Glomerular endothelial cell (primary cell): ENCODE measurements around the gene TMEM132A. TPM values are rescaled to one million over a fixed set of nuclear protein-coding genes. Genes with fewer than 3 reads are reported as not detected.
"Not testable (repeated sequence)": the region's sequence is repeated elsewhere in the genome, so short reads cannot be mapped to it uniquely, and the experiment has no call there.

Experiments used
- DNase-seq: peaks from one replicate; pipeline ENCODE4 v3.0.0-alpha.2; 2011; ENCODE audit warnings: low read depth, low spot score; ENCODE audit errors: extremely low read depth
- total RNA-seq: library from RNA; depleted of rRNA; stranded (reverse); fragments of >200 nt; gene quantifications from 2 replicates; pipeline ENCODE4 v1.2.3, GENCODE V29; 2015

The TMEM132A gene
- total RNA-seq, 1 donor from 2014 or later: 281 TPM

DNA sequence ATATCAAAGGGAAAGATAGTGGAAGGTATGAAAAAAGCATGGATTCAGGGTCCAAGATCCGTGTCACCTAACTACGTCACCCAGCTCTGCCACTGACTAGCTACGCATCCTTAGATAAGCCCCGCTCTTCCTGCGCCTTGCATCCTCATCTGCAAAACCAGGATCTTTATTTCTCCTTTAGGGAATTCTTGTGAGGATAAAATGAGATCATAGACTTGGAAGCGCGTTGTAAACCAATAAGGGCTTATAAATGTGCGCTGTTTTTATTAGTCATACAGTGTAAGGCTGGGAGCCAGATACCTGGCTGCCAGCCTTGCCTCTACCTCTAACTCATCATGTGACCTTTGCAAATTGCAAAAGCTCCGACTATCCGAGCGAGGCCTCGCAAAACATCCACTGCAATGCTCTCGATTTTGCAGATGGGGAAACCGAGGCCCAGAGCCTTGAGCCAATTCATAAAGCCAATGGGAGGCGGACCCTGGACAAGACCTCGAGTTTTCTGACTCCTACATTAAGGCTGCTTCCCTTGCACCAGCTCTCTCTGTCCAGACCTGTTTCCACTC, 18.6 kb upstream of the TMEM132A start:
- no peak for DNase-seq

DNA sequence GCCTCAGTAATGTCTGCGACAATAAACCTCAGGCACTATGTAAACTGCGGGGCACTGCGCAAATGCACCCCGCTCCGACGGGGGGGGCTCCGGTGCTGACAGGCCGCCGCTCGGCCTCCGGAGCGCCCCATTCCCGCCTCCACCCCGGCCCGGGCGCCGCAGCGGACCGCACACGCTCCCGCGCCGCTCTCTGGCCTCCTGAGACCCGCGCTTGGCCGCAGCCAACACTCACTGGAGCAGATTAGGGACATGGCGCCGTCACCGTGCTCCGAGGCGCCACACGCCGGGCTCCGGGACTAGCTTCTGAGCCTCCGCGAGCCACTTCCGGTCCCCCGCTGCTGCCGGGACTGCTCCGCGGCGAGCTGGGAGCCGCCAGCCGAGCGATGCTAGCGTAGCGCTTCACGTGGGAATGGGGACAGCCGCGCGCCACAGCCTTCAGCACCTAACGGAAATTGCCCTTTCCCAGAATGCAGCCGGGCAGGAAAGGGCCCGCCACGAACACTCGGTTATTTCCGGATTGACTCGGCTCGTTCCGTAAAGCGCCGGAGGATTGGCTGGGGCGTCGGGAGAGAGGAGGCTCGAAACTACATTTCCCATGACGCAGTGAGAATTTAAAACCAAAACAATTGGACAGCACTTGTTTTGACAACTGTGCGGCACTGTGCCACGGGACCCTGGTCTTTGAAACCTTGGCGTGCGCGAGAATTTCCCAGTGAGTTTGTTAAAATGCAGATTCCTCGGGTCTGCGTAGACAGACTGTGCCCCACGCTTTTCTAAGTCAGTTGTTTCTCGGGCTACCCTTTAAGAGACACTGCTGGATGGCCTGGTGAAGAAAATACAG, 17.9 kb upstream of the TMEM132A start, which contains the start of gene PRPF19:
Gene PRPF19, minus strand, starts transcription at position 454 of the 841 bp plus-strand sequence. Its CDS starts 203 bp downstream, at position 251.
- DNase-seq: peak; percentile 87

- DNase-seq: no peak
These were observed 15.5 kb upstream of the TMEM132A start for GRCh38 chr11:60908803-60909202.

GRCh38 chr11:60909680-60910280, 14.5 kb upstream of the TMEM132A start:
- DNase-seq: not testable (repeated sequence)

DNA sequence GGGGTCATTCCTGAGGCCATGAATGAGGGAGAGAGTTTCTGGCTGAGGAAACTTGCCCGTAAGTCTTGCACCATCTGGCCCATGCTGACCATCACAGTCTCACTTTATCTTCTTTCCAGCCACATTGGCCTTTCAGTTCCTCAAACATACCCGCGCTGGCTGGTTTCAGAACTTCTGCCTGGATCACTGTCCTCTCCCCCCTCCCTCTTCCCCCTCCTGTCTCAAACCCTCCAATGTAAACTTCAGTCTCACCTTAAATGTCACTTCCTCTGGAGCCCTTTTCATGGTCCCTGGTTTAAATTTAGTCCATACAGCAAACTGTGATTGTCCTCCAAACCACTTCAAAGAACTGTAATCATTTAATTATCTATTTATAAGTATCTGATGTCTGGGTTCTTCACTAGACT, 14.0 kb upstream of the TMEM132A start:
- DNase-seq: no peak

DNA sequence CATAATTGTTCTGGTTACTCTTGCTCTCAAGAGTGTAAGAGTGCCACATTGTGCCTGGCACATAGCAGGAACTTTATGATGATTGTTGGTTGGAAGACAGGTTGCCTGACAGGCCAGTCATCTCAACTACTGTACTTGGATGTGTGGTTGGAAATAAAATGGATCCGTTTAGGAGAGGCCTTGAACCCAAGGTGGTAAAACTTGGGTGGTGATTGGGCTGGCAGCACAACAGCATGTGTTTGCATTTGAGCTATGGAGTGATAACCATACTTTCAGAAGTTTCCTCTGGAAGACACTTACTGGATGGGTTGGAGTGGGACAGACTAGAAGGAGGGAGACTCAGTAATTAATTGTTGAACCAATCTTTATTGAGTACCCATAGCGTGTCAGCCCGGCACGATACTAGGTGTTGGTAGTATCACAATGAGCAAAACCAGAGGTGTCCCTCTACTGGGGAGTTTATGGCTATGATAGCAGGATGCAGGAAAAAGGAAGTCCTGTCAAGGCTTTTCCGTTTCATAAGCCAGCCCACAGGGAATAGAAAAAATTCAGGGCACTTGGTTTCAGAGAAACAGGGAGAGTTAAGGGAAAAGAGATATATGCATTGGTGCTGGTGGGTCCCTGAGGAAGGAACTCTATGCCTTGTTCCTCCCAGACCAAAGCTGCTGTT, 13.4 kb upstream of the TMEM132A start:
- no peak for DNase-seq

GRCh38 chr11:60912223-60912850, 11.9 kb upstream of the TMEM132A start:
- no peak for DNase-seq

- no peak for DNase-seq
These were observed 11.3 kb upstream of the TMEM132A start for GRCh38 chr11:60912851-60913528.

DNA sequence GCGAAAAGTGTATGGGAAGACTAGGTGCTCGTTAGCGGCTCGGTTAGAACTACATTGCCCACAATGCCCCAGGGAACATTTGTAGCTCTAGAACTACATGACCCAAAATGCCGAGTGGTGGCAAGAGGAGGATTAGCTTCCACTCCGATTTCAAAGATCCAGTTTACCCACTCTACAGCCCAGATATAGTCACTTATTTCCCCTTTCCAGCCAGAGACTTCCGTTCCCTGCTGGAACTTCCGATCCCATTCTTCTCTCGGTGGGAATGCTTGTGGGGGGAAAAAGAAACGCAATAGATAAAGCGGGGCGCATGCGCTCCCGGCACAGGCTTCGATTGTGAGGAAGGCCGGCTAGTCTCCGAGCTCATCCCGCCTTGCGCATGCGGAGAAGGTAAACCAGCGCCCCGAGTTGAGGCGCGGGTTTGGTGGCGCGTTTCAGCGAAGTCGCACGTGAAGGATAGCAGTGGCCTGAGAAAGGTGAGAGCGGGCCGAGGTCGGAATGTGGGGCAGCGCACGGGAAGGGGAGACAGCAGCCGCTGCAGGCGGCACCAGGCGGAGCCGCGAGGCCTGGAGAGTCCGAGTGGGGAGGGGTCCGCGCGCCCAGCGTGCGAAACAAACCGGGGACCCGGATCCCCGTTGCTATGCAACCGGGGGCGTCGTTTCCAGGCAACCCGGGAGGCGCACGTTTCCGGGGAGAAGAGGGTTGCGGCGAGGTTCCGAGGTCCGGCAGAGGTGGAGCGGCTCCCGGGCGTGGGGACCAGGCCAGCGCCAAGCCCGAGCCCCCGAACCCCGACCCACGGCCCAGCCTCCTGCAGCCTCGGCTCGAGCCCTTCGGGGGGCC, 10.2 kb upstream of the TMEM132A start, which contains the start of gene TMEM109:
Gene TMEM109, plus strand, starts transcription at position 366 of the 840 bp plus-strand sequence. CDS start 5,536 bp downstream, outside the sequence.
- peak; percentile 92 for DNase-seq

- no peak for DNase-seq
These were observed 9.5 kb upstream of the TMEM132A start for GRCh38 chr11:60914633-60915247.

DNA sequence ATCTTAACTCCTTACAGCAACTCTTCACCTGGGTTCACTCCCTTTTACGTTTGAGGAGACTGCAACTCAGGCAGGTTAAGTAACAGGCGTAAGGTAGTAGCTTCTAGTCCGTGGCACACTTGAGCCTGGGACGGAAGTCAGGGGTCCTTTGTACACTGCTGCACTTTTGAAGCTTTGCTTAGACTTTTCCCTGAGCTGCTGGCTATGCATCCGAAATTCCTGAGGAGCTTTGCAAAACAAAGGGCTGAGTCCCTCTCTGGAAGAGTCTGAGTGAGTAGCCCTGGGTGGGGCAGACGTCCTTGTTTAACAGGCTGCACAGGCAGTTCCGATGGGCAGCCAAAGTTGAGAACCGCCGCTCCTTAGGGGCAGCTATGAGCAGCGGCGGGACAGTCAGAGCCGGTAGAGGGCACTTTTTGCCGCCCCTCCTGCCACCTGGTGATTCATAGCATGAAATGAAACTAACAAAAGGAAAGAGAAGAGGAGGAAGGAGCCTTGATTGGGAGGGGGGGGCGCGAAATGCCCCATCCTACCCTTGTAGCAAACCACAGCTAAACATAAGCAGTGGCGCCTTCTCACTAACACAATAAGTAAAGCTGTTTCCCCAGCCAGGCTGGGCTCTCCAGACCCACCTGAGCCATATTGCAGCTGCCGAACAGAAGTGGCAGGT, 8.9 kb upstream of the TMEM132A start:
- no peak for DNase-seq

GRCh38 chr11:60916669-60917206, 7.5 kb upstream of the TMEM132A start:
- DNase-seq: no peak

DNA sequence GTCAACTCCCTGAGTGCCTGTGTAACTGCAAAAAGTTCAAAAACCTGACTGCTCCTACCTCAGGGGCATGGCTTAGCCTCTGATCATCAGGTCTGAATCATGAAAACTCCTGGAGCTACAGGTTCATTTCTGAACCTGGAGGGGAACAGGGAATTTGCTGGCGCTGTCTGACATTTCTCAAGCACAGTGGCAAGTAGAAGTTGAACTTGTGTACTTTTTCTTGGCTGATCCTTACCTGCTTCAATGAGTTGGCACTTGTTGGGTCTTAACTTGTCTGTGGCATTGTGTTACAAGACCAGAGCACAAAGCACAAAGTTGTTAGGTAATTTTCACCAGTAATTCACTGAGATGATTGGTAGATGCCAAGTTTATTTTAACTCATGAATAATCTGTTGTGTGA, 7.0 kb upstream of the TMEM132A start:
- DNase-seq: no peak

GRCh38 chr11:60918251-60918938, 5.9 kb upstream of the TMEM132A start:
- no peak for DNase-seq

DNA sequence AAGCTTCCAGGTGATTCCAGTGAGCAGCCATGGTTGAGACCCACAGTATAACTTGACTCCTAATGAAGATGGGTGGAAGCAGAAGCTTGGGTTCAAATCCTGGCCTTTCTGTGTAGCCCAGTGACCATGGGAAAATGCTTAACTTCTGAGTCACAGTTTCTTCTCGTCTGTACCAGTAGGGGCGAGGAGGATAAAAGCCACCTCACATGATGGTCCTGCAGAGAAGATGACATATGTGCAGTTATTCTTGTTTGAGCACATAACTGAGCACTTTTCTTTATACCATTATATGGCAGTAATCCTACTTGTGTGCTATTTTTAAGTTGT, 5.4 kb upstream of the TMEM132A start:
- no peak for DNase-seq

- DNase-seq: no peak
These were observed 4.9 kb upstream of the TMEM132A start for GRCh38 chr11:60919320-60919719.

GRCh38 chr11:60919956-60920355, 4.3 kb upstream of the TMEM132A start:
- no peak for DNase-seq
